ENCODE results near the gene TRAPPC2L. TPM values are rescaled to one million over a fixed set of nuclear protein-coding genes. Genes with fewer than 3 reads are reported as not detected.

The TRAPPC2L gene
- total and polyA plus RNA-seq, 11 donors: 20.3 to 65.7 (median 44.2) TPM

DNA sequence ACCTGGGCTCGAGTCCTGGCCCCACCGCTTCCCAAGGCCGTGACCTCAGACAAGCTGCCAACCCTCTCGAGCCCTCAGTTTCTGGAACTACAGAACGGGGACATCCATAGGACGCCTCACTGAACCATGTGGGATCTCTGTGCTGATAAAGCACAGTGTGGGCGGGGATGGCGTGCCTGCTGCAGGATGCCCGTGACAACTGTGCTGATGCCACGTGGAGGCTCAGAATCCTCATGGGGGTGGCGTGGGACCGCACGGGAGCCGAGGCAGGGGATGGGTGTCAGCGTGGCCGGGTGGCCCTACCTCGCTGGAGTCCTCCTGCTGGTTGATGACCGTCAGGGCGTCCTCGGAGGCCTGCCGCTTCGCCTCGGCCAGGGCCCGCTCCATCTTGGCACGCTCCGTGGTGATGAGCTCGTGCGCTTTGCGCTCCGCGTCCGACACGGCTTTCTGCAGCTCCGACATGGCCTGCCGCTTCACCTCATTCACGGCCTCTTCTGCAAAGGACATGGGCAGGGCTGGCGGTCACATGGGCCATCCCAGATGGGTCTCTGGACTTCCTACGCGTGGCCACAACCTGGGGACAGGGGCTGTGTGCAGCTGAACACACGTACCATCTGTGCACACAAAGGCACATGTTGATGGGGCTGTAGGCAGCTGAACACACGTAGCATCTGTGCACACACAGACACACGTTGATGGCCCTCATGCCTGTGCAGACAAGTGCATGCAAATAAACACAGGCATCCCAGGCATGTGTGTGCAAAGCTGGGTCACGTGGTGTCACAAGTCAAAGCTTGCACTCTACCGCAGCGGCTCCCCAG lies 22.2 kb downstream of the TRAPPC2L start:
- peaks cover 0 to 15% (median 0%) of the 10 kb centered on the region in 12 donors for H3K4me1 ChIP-seq
- ATAC-seq (no peak), DNase-seq (no peak)
- intact Hi-C loops (cut with DNase I): no loop called here
- H3K27ac ChIP-seq: no peak overlapping the region
- H3K9me3 ChIP-seq: no peaks in the 10 kb centered on the region
- TF ChIP-seq POLR2A (IDR thresholded peaks at IDR 0.05): no peak
- TF ChIP-seq, protein P1, sequence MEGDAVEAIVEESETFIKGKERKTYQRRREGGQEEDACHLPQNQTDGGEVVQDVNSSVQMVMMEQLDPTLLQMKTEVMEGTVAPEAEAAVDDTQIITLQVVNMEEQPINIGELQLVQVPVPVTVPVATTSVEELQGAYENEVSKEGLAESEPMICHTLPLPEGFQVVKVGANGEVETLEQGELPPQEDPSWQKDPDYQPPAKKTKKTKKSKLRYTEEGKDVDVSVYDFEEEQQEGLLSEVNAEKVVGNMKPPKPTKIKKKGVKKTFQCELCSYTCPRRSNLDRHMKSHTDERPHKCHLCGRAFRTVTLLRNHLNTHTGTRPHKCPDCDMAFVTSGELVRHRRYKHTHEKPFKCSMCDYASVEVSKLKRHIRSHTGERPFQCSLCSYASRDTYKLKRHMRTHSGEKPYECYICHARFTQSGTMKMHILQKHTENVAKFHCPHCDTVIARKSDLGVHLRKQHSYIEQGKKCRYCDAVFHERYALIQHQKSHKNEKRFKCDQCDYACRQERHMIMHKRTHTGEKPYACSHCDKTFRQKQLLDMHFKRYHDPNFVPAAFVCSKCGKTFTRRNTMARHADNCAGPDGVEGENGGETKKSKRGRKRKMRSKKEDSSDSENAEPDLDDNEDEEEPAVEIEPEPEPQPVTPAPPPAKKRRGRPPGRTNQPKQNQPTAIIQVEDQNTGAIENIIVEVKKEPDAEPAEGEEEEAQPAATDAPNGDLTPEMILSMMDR (IDR thresholded peaks at IDR 0.05): no peak
- H3K27me3 ChIP-seq: peaks cover 0 to 11% (median 0%) of the 10 kb centered on the region in 9 donors
- H3K4me3 ChIP-seq: no peak overlapping the region
- WGBS, 4 donors: 89 to 92% (median 90%) methylated on average over 29 to 45 of the region's 45 CpGs
- peaks cover 0 to 60% (median 30%) of the 10 kb centered on the region in 9 donors for H3K36me3 ChIP-seq

DNA sequence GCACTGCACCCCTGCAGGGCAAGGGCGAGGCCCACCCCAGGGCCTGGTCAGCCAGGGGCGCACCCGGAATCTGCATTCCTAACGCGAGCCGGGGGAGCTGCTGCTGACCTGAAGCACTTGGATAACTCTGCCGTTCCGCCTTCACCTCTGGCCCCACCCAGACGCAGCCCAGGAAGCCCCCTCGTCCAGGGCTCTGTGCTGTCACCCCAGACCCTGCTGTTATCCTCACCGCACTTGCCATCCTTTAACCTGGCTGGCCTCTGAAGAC lies 22.8 kb downstream of the TRAPPC2L start:
- intact Hi-C loops (cut with DNase I): no loop called here
- 74 to 82% (median 78%) methylated on average over 11 of the region's 11 CpGs for WGBS, 4 donors
- Histone ChIP-seq H3K27me3 (peaks cover 0 to 11% (median 0%) of the 10 kb centered on the region in 9 donors), H3K36me3 (peaks cover 0 to 66% (median 36%) of the 10 kb centered on the region in 9 donors), H3K4me3 (no peak overlapping the region), H3K4me1 (peaks cover 0 to 15% (median 0%) of the 10 kb centered on the region in 12 donors), H3K9me3 (no peaks in the 10 kb centered on the region), H3K27ac (no peak overlapping the region)
- ATAC-seq: no peak
- TF ChIP-seq, protein P1 (IDR thresholded peaks at IDR 0.05): no peak
- no peak for TF ChIP-seq POLR2A (IDR thresholded peaks at IDR 0.05)
- DNase-seq: no peak

DNA sequence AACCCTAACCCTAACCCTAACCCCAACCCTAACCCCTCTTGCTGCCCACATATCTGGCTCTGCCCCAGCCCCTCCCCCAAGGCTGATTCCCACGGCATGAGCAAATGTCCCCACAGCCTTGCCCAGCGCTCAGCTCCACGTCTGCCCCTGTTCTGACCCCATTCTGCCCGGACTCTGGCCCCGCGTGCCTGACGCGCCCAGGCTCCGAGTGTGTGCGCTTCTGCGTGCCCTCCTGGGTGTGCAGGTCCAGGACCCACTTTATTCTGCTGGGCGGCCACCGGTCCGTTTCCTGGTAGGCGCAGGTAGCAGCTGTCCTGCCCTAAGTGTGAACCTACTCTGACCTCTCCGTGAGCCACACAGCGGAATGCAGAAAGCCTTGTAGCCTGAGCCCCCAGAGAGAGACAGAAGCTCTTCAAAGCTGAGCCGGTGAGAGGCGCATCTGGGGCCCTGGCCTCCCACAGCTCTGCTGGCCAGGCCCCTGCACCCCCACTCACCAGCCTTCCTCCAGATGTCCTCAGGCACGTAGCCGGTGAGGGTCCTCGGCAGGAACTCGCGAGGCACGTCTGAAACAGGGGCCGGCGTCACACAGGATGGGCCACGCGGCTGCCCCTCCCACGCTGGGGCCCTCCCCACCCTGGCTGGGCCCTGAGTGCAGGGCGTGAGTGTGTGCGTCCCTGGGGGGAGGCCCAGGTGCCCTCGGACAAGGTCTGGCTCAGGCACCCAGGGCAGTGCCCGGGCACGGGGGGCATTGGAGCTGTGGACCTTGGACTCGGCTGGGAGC lies 23.5 kb downstream of the TRAPPC2L start:
- intact Hi-C loops (cut with DNase I): no loop called here
- no peak overlapping the region for H3K4me3 ChIP-seq

More for the DNA sequence above, 23.5 kb downstream of the TRAPPC2L start:
- Histone ChIP-seq H3K27me3 (peaks cover 0 to 11% (median 0%) of the 10 kb centered on the region in 9 donors), H3K4me1 (peaks cover 0 to 16% (median 0%) of the 10 kb centered on the region in 12 donors), H3K27ac (no peak overlapping the region), H3K36me3 (peaks cover 0 to 73% (median 43%) of the 10 kb centered on the region in 9 donors), H3K9me3 (no peaks in the 10 kb centered on the region)
- ATAC-seq: no peak
- 70 to 79% (median 73%) methylated on average over 27 to 36 of the region's 36 CpGs for WGBS, 4 donors
- TF ChIP-seq POLR2A (IDR thresholded peaks at IDR 0.05): no peak
- TF ChIP-seq, protein P1 (IDR thresholded peaks at IDR 0.05): no peak
- DNase-seq: no peak

All from heart left ventricle (tissue), 16 donors.